ENCODE results near the gene HOXD1.

Gene HOXD1

DNA sequence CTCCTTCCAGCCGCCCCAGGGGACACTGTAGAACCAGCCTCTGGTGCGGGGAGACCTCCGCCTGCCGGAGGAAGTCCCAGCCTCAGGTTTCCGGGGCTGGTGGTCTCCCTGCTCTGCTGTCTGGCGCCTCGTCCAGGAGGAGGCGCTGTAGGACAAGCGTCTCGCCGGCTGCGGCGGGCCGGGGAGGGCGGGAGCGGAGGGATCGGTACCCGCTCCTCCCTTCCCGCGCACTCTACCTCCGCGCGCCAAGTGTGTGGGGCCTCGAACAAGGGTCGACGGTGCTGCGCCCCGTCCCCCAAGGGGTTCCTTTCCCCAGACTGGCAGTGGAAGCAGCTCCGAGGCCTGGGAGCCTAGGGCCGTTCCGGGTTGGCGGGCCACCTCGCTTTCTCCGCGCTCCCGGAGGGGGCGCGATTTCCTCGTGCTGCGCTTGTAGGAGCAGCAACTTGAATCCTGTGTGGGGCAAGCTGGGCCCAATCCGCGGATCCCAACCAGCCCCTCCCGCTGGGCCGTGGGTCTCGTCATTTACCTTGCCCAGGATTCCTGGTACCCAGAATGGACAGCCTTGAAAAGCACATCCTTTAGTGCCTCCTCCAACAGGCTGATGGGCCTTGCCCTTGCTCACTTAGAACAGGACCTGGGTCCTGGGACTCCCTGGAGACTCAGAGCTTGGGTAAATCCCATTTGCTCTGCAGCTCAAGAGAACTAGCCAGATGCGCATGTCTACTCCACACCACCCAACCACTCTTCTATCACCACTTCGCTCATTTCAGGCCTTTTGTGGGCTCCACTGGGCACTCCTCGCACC, 47.8 kb upstream of the HOXD1 start:
- no peak overlapping the region for H3K9ac ChIP-seq (ENCODE audit: low read depth, low read length, poor library complexity)
- H3K23ac ChIP-seq (ENCODE audit: low read depth, low read length, poor library complexity): peak overlapping the region; percentile 5
- no peak overlapping the region for H2BK15ac ChIP-seq (ENCODE audit: low read length)
- H3K79me1 ChIP-seq (ENCODE audit: low read depth, low read length): no peaks in the 10 kb centered on the region
- H3K9me3 ChIP-seq (replicated peaks in 1 of 2; ENCODE audit: control insufficient read depth in 2 of 2, insufficient read depth in 1 of 2, low read depth in 1 of 2, low read length in 2 of 2): peaks cover 9 to 17% of the 10 kb centered on the region in 2 donors
- WGBS, 2 donors (ENCODE audit: extremely low coverage in 2 of 2, insufficient read length in 2 of 2, insufficient replicate concordance in 1 of 2): no CpG with 5 or more reads among the region's 48 CpGs
- DNase-seq (ENCODE audit: low spot score): peak; percentile 84
- peaks cover 27 to 95% (median 90%) of the 10 kb centered on the region in 3 experiments for H3K27me3 ChIP-seq (ENCODE audit: control insufficient read depth in 3 of 3, insufficient read depth in 3 of 3, low read depth in 1 of 3, low read length in 3 of 3)
- H3K18ac ChIP-seq (ENCODE audit: low read length): peak overlapping the region; percentile 89
- H3K4me1 ChIP-seq (ENCODE audit: control insufficient read depth in 2 of 2, insufficient read depth in 1 of 2, low read depth in 1 of 2, low read length in 2 of 2): peaks cover 0 to 2% of the 10 kb centered on the region in 2 donors
- H2AFZ ChIP-seq (ENCODE audit: low read length): peak overlapping the region; percentile 99
- H3K4me3 ChIP-seq (ENCODE audit: low read length in 2 of 2): peak overlapping the region; percentile 50 to 79
- no peak overlapping the region for H3K14ac ChIP-seq (ENCODE audit: low read length)
- peak overlapping the region; percentile 54 for H3K4me2 ChIP-seq (ENCODE audit: insufficient read depth, low read length, poor library complexity, severe bottlenecking)
- no peak overlapping the region for H4K8ac ChIP-seq (ENCODE audit: low read depth, low read length)
- H3K27ac ChIP-seq (replicated peaks; ENCODE audit: low read length): no peak overlapping the region
- H2AK5ac ChIP-seq (ENCODE audit: low read depth, low read length): no peak overlapping the region
- no peak overlapping the region for H2BK5ac ChIP-seq (ENCODE audit: low read length)
- no peak overlapping the region for H2BK12ac ChIP-seq (ENCODE audit: low read length)
- no peak overlapping the region for H2BK120ac ChIP-seq (ENCODE audit: low read depth, low read length)
- H3K4ac ChIP-seq (ENCODE audit: low read length): no peak overlapping the region
- H3K36me3 ChIP-seq (replicated peaks in 1 of 2; ENCODE audit: control insufficient read depth in 2 of 2, insufficient read depth in 2 of 2, low read length in 2 of 2): no peaks in the 10 kb centered on the region
- no peak overlapping the region for H4K91ac ChIP-seq (ENCODE audit: low read depth, low read length, poor library complexity)

DNA sequence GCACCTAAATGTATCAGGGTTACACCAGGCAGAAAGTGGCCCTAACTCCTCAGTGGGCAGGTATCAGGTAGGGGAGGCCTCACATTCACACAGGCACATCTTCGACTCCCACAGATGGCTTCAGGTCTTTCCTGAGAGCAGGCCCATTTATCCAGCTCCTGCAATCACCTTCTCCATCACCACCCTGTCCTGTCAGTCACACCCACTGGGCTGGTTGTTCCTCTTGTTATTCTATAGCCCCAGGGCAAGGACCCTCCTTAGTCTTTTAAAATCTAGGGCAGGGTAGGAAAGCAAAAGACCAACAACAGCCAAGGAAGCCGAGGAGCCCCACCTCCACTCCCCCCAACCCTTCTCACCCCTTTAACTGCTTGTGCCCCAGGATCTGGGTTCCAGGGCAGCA, 46.2 kb upstream of the HOXD1 start:
- Histone ChIP-seq H3K18ac (ENCODE audit: low read length) (no peak overlapping the region), H3K27ac (replicated peaks; ENCODE audit: low read length) (no peak overlapping the region), H3K9ac (ENCODE audit: low read depth, low read length, poor library complexity) (no peak overlapping the region), H3K23ac (ENCODE audit: low read depth, low read length, poor library complexity) (no peak overlapping the region), H3K4ac (ENCODE audit: low read length) (no peak overlapping the region), H2AK5ac (ENCODE audit: low read depth, low read length) (no peak overlapping the region), H3K27me3 (ENCODE audit: control insufficient read depth in 3 of 3, insufficient read depth in 3 of 3, low read depth in 1 of 3, low read length in 3 of 3) (peaks cover 16 to 95% (median 90%) of the 10 kb centered on the region in 3 experiments), H2BK15ac (ENCODE audit: low read length) (no peak overlapping the region), H2BK120ac (ENCODE audit: low read depth, low read length) (no peak overlapping the region), H4K91ac (ENCODE audit: low read depth, low read length, poor library complexity) (no peak overlapping the region), H3K4me3 (ENCODE audit: low read length in 2 of 2) (no peak overlapping the region), H3K4me1 (ENCODE audit: control insufficient read depth in 2 of 2, insufficient read depth in 1 of 2, low read depth in 1 of 2, low read length in 2 of 2) (peaks cover 0 to 2% of the 10 kb centered on the region in 2 donors), H3K14ac (ENCODE audit: low read length) (no peak overlapping the region), H2BK5ac (ENCODE audit: low read length) (no peak overlapping the region), H3K79me1 (ENCODE audit: low read depth, low read length) (no peaks in the 10 kb centered on the region), H2BK12ac (ENCODE audit: low read length) (no peak overlapping the region), H3K4me2 (ENCODE audit: insufficient read depth, low read length, poor library complexity, severe bottlenecking) (no peak overlapping the region), H3K36me3 (replicated peaks in 1 of 2; ENCODE audit: control insufficient read depth in 2 of 2, insufficient read depth in 2 of 2, low read length in 2 of 2) (no peaks in the 10 kb centered on the region), H2AFZ (ENCODE audit: low read length) (no peak overlapping the region), H3K9me3 (replicated peaks in 1 of 2; ENCODE audit: control insufficient read depth in 2 of 2, insufficient read depth in 1 of 2, low read depth in 1 of 2, low read length in 2 of 2) (peaks cover 8 to 17% of the 10 kb centered on the region in 2 donors), H4K8ac (ENCODE audit: low read depth, low read length) (no peak overlapping the region)
- WGBS, 2 donors (ENCODE audit: extremely low coverage in 2 of 2, insufficient read length in 2 of 2, insufficient replicate concordance in 1 of 2): no CpG with 5 or more reads among the region's 2 CpGs
- DNase-seq (ENCODE audit: low spot score): no peak

DNA sequence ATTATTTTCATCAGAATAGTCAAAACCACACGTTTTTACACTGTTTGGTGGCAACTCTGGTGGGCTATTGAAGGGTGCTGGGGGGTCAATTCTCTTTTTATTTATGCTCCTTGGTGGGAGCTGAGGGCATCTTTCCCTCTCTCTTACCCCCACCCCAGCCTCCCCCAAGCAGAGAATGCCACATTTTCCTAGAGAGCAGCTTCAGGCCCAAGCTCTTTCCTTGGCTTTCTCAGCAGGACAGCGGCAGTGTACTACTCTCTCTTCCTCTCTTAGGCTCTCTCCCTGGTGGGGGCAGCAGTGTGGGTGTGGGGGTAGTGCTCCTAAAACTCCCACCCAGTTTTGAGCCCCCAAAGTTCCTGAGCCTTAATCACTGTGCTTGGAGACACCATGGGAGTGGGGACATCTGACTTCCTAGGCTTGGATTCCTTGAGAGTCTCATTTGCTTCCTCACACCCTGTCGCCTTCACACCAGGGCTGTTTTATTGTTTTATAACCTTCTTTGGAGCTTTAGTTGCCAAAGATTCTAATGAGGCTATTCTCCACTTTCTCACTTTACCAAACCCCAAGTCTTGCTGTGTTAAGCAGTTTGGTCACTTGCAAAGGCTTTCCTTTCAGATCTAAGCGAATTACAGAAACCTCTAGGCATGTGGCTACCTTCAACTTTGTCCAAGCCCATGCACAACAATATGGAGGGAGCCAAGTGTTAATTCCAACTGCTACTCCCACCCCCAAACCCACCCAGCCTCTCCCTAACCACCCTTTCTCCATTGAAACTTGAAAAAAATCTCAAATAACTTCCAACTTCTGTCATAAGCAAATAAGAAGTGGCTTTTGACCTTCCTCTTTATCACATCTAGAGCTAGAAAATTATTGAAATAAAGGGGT, 43.1 kb upstream of the HOXD1 start:
- Histone ChIP-seq H4K91ac (ENCODE audit: low read depth, low read length, poor library complexity) (no peak overlapping the region), H3K14ac (ENCODE audit: low read length) (no peak overlapping the region), H3K36me3 (replicated peaks in 1 of 2; ENCODE audit: control insufficient read depth in 2 of 2, insufficient read depth in 2 of 2, low read length in 2 of 2) (no peaks in the 10 kb centered on the region), H2AK5ac (ENCODE audit: low read depth, low read length) (no peak overlapping the region), H3K23ac (ENCODE audit: low read depth, low read length, poor library complexity) (no peak overlapping the region), H3K4me3 (ENCODE audit: low read length in 2 of 2) (no peak overlapping the region), H2BK12ac (ENCODE audit: low read length) (no peak overlapping the region), H3K9ac (ENCODE audit: low read depth, low read length, poor library complexity) (no peak overlapping the region), H2BK5ac (ENCODE audit: low read length) (no peak overlapping the region), H2BK15ac (ENCODE audit: low read length) (no peak overlapping the region), H3K79me1 (ENCODE audit: low read depth, low read length) (no peaks in the 10 kb centered on the region), H4K8ac (ENCODE audit: low read depth, low read length) (no peak overlapping the region), H3K4ac (ENCODE audit: low read length) (no peak overlapping the region), H3K4me2 (ENCODE audit: insufficient read depth, low read length, poor library complexity, severe bottlenecking) (no peak overlapping the region), H3K4me1 (ENCODE audit: control insufficient read depth in 2 of 2, insufficient read depth in 1 of 2, low read depth in 1 of 2, low read length in 2 of 2) (peaks cover 0 to 2% of the 10 kb centered on the region in 2 donors), H3K27me3 (ENCODE audit: control insufficient read depth in 3 of 3, insufficient read depth in 3 of 3, low read depth in 1 of 3, low read length in 3 of 3) (peaks cover 31 to 95% (median 91%) of the 10 kb centered on the region in 3 experiments), H3K27ac (replicated peaks; ENCODE audit: low read length) (no peak overlapping the region), H2BK120ac (ENCODE audit: low read depth, low read length) (no peak overlapping the region), H2AFZ (ENCODE audit: low read length) (no peak overlapping the region), H3K18ac (ENCODE audit: low read length) (no peak overlapping the region), H3K9me3 (replicated peaks in 1 of 2; ENCODE audit: control insufficient read depth in 2 of 2, insufficient read depth in 1 of 2, low read depth in 1 of 2, low read length in 2 of 2) (peaks cover 0 to 8% of the 10 kb centered on the region in 2 donors)
- no CpG with 5 or more reads among the region's 4 CpGs for WGBS, 2 donors (ENCODE audit: extremely low coverage in 2 of 2, insufficient read length in 2 of 2, insufficient replicate concordance in 1 of 2)
- no peak for DNase-seq (ENCODE audit: low spot score)

DNA sequence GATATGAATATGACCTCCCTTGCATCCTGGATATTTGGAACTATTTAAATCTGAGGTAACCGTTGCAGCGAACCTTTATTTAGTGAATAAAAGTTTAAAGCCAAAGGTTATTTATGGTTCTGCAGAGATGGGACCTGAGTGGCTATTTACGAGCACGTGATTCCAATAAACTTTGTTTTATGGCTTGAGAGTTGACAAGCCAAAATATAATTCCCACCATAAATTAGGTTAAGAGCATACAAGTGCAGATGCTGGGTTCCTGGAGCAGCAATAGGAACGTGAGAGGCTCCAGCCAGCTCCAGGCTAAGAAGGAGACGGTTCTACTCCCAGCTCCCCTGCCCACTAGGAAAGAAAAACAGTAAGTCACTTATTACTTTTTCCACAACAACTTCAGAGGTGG, 42.4 kb upstream of the HOXD1 start:
- no CpG with 5 or more reads among the region's 6 CpGs for WGBS, 2 donors (ENCODE audit: extremely low coverage in 2 of 2, insufficient read length in 2 of 2, insufficient replicate concordance in 1 of 2)

More for the DNA sequence above, 42.4 kb upstream of the HOXD1 start:
- Histone ChIP-seq H3K79me1 (ENCODE audit: low read depth, low read length) (no peaks in the 10 kb centered on the region), H3K4me3 (ENCODE audit: low read length in 2 of 2) (no peak overlapping the region), H3K36me3 (replicated peaks in 1 of 2; ENCODE audit: control insufficient read depth in 2 of 2, insufficient read depth in 2 of 2, low read length in 2 of 2) (no peaks in the 10 kb centered on the region), H3K14ac (ENCODE audit: low read length) (no peak overlapping the region), H3K4me2 (ENCODE audit: insufficient read depth, low read length, poor library complexity, severe bottlenecking) (no peak overlapping the region), H2BK12ac (ENCODE audit: low read length) (no peak overlapping the region), H2BK15ac (ENCODE audit: low read length) (no peak overlapping the region), H2AK5ac (ENCODE audit: low read depth, low read length) (no peak overlapping the region), H3K4ac (ENCODE audit: low read length) (no peak overlapping the region), H3K4me1 (ENCODE audit: control insufficient read depth in 2 of 2, insufficient read depth in 1 of 2, low read depth in 1 of 2, low read length in 2 of 2) (no peaks in the 10 kb centered on the region), H3K9ac (ENCODE audit: low read depth, low read length, poor library complexity) (no peak overlapping the region), H3K23ac (ENCODE audit: low read depth, low read length, poor library complexity) (no peak overlapping the region), H2BK5ac (ENCODE audit: low read length) (no peak overlapping the region), H2BK120ac (ENCODE audit: low read depth, low read length) (no peak overlapping the region), H3K27ac (replicated peaks; ENCODE audit: low read length) (no peak overlapping the region), H2AFZ (ENCODE audit: low read length) (no peak overlapping the region), H4K91ac (ENCODE audit: low read depth, low read length, poor library complexity) (no peak overlapping the region), H3K27me3 (ENCODE audit: control insufficient read depth in 3 of 3, insufficient read depth in 3 of 3, low read depth in 1 of 3, low read length in 3 of 3) (peaks cover 37 to 97% (median 93%) of the 10 kb centered on the region in 3 experiments), H4K8ac (ENCODE audit: low read depth, low read length) (no peak overlapping the region), H3K18ac (ENCODE audit: low read length) (no peak overlapping the region), H3K9me3 (replicated peaks in 1 of 2; ENCODE audit: control insufficient read depth in 2 of 2, insufficient read depth in 1 of 2, low read depth in 1 of 2, low read length in 2 of 2) (peaks cover 0 to 9% of the 10 kb centered on the region in 2 donors)
- no peak for DNase-seq (ENCODE audit: low spot score)
